ENCODE results near the gene PHYHIPL. TPM values are rescaled to one million over a fixed set of nuclear protein-coding genes. Genes with fewer than 3 reads are reported as not detected.

PHYHIPL gene
- total and polyA plus RNA-seq, 2 of the 8 experiments (the other 6 are each of a cell fraction or from before 2014, with no cell fraction given): 0.23 to 0.48 TPM

- TF ChIP-seq CHD7 (IDR thresholded peaks at IDR 0.05; ENCODE audit: insufficient replicate concordance, low read length): no peak
- TF ChIP-seq NRF1 (IDR thresholded peaks at IDR 0.05; ENCODE audit: low read depth, low read length): no peak
- no peak for TF ChIP-seq EGR1 (IDR thresholded peaks at IDR 0.05; ENCODE audit: borderline replicate concordance, low read depth, low read length)
- TF ChIP-seq KDM5A (IDR thresholded peaks at IDR 0.05; ENCODE audit: low read length): no peak
- TF ChIP-seq ATF2 (IDR thresholded peaks at IDR 0.05; ENCODE audit: low read length): no peak
- no peak for TF ChIP-seq RXRA (IDR thresholded peaks at IDR 0.05; ENCODE audit: insufficient read depth, low read depth, low read length)
- no peak for TF ChIP-seq CTBP2 (IDR thresholded peaks at IDR 0.05; ENCODE audit: borderline replicate concordance, insufficient read depth, insufficient read length, low read length)
- TF ChIP-seq SP1 (IDR thresholded peaks at IDR 0.05; ENCODE audit: low read depth, low read length): no peak
- TF ChIP-seq BCL11A (IDR thresholded peaks at IDR 0.05; ENCODE audit: low read depth in 2 of 2, low read length in 2 of 2): no peak
- no peak for TF ChIP-seq SIRT6 (IDR thresholded peaks at IDR 0.05; ENCODE audit: low read length)
- TF ChIP-seq CHD1 (IDR thresholded peaks at IDR 0.05; ENCODE audit: low read depth, low read length): no peak
Observed at GRCh38 chr10:59271160-59271559, 94.7 kb downstream of the PHYHIPL start (continued).
